GM18507 (cell line): ENCODE measurements around the gene CFAP210.
"Not testable (repeated sequence)": the region's sequence is repeated elsewhere in the genome, so short reads cannot be mapped to it uniquely, and the experiment has no call there.

Experiments used
- DNase-seq: peaks from one replicate; pipeline ENCODE4 v3.0.0; 2011; ENCODE audit warnings: low read depth; ENCODE audit not compliant: insufficient read length; ENCODE audit errors: extremely low spot score
- FAIRE-seq: peaks from 2 replicates; lab custom pipeline; 2011; peaks lifted over from hg19 to GRCh38; lab: Jason Lieb, UNC

CFAP210 gene

DNA sequence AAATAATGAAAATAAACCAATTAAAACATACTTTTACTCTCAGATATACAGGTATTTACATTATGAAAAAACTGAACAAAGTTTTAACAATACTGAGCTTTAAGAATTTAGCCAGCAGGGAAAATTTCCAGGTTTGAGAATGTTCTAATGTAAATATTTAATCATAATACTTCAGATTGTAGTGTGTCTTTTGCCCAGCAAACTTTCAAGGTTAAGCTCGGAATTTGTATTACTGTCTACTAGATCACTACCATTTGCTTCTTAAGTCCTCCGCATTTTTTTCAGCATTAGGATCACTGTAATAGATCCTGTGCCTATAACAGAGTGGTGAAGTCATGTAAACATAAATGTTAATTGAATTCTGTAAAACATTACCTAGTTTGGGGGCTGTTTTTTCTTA lies 52.7 kb downstream of the CFAP210 start:
- FAIRE-seq: no peak
- no peak for DNase-seq

DNA sequence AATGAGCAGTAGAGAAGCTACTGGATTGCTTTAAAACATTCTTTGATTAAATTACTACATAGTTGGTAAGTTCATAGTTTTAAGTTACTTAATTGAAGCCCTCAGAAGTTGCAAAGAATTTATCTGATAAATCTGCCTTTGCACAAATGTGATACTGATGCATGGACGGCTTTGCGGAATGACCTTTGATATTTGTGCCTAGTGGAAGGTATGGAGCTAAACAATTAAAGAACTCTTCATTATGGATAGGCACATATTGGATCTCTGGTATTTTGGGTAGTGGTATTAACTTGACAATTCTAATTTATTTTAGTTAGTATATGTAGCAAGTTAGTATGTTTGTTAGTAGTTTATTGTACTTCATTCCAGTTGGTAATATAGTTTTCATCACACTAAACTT lies 54.1 kb downstream of the CFAP210 start:
- FAIRE-seq (no peak), DNase-seq (no peak)

DNA sequence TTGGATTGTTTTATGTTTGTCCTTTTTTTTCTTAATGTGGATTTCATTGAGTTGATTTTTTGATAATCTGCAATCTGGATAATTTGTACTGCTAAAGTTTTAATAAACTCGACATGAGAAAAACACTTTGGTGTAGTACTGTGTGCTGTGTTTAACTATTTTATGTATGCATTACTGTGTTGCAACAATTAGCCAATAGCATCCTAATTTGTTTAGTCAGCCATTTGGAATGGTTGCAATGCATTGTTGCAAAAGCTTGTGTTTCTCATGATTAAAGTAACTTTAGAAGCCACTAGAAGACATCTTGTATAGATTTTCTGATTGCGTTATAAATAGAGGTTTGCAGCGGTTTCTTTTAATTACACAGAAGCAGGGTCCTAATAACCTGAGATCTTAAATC lies 56.6 kb downstream of the CFAP210 start:
- DNase-seq: no peak
- FAIRE-seq: no peak

DNA sequence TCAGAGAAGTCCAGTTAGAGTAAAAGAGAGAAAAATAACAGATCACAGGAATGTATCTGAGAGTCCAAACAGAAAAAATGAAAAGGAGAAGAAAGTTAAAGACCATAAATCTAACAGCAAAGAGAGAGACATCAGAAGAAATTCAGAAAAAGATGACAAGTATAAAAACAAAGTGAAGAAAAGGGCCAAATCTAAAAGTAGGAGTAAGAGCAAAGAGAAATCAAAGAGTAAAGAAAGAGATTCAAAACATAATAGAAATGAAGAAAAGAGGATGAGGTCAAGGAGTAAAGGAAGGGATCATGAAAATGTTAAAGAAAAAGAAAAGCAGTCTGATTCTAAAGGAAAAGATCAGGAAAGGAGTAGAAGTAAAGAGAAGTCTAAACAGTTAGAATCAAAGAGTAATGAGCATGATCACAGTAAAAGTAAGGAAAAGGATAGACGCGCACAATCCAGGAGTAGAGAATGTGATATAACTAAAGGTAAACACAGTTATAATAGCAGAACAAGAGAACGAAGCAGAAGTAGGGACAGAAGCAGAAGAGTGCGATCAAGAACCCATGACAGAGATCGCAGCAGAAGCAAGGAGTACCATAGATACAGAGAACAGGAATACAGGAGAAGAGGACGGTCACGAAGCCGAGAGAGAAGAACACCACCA lies 57.6 kb downstream of the CFAP210 start:
- DNase-seq (no peak), FAIRE-seq (no peak)

DNA sequence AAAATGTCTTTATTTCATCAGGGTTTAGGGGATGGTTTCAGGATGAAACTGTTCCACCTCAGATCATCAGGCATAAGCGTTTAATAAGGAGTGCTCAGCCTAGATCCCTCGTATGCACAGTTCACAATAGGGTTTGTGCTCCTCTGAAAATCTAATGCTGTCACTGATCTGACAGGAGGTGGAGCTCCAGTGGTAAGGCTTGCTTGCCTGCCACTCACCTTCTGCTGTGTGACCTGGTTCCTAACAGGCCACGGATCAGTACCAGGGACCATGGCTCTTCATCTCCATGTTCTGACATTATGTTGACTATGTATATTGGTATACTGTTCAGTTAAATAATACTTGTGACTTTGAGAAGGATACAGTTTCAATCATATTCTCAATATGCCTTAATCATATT lies 68.4 kb downstream of the CFAP210 start:
- DNase-seq (no peak), FAIRE-seq (no peak)

DNA sequence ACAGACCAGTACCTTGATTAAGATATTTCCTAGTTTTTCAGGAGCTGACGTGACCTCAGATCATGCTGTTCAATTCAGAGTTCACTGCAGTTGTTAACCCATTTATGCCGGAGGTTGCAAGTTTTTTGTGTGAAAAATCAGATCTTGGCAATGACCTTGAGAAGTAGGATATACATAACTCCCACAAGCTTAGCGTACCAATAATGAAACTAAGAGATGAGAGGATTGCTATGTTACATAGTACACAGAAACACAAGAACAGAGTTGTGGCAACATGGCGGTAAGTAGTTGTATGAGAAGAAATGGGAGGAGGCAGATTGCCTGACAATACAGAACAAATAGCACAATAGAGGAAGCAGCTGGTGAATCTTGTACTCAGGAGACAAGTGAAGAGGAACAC lies 71.0 kb downstream of the CFAP210 start:
- DNase-seq (no peak), FAIRE-seq (no peak)

DNA sequence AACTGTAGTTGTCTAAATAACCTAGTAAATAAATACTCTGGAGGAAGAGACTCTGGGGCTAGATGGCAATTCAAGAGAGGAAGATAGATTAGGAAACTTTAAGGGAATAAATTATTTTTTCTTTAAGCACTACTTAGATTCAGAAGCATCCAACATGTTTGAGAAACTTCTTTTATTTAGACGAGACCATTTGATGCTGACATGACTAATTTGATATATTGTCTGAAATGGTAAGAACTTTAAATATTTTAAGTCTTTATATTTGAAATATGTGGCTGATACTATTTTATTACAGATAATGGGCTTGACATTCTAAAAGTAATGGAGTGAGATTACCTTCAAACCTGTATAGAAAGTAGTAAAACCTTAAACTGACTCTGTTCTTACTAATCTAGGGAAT lies 73.7 kb downstream of the CFAP210 start:
- DNase-seq (no peak), FAIRE-seq (no peak)

DNA sequence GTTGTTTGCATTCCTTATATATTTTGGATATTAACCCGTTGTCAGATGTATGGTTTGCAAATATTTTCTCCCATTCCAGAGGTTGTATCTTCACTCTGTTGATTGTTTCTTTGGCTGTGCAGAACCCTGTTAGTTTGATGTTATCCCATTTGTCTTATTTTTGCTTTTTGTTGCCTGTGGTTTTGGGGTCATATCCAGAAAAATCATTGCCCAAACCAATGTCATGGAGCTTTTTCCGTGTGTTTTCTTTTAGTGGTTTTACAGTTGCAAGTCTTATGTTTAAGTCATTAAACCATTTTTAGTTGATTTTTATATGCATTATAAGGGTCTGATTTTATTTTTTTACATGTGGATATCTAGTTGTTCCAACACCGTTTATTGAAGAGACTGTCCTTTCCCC lies 74.3 kb downstream of the CFAP210 start:
- DNase-seq (no peak), FAIRE-seq (no peak)

DNA sequence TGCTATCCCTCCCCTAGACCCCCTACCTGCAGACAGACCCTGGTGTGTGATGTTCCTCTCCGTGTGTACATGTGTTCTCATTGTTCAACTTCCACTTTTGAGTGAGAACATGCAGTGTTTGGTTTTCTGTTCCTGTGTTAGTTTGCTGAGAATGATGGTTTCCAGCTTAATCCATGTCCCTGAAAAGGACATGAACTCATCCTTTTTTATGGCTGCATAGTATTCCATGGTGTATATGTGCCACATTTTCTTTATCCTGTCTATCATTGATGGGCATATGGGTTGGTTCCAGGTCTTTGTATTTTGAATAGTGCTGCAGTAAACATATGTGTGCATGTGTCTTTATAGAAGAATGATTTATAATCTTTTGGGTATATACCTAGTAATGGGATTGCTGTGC lies 78.2 kb downstream of the CFAP210 start:
- not testable (repeated sequence) for FAIRE-seq, DNase-seq

DNA sequence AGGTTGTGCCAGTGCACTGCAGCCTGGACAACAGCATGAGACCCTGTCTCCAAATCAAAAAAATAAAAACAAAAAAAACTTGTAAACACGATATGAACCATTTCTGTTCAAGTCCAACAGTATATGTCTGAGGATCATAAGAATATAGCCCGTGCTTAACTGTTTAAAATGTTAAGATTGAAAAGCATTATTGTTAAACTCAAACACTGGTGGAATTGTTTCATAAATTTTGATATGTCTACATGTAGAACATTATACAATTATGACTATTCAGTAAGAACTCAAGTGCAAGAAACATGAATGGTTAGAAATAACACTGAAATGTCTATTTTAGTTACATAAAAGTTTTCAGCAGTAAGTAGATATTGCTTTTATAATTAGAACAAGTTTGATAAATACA lies 80.3 kb downstream of the CFAP210 start:
- FAIRE-seq: no peak
- DNase-seq: no peak

DNA sequence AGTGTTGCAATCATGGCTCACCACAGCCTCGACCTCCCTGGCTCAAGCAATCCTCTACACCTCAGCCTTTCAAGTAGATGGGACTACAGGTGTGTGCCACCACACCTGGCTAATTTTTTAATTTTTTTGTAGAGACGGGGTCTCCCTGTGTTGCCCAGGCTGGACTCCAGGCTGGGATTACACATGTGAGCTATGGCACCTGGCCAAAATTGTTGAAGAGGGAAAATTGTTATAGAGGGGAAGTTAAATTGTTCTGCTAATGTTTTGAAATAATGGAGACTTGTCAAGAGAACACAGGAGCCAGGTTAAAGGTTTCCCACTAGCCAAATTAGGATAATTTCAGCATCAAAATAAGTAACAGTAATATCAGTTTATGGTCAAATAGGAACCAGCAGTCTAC lies 84.9 kb downstream of the CFAP210 start:
- no peak for DNase-seq
- no peak for FAIRE-seq

GRCh38 chr2:169599568-169599967 lies 94.6 kb downstream of the CFAP210 start:
- FAIRE-seq: no peak
- no peak for DNase-seq

GRCh38 chr2:169598982-169599381 lies 95.2 kb downstream of the CFAP210 start:
- DNase-seq (no peak), FAIRE-seq (no peak)

DNA sequence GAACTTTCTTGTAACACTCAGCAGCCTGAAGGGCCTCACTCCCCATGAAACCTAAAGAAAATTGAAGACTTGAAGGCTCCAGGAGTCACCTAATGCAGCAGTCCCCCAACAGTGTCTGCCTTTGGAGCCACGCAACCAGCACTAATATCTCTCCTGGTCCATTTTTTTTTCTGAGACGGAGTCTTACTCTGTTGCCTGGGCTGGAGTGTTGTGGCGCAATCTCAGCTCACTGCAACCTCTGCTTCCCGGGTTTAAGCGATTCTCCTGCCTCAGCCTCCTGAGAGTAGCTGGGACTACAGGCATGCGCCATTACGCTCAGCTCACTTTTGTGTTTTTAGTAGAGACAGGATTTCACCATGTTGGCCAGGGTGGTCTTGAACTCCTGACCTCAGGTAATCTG lies 97.7 kb downstream of the CFAP210 start:
- not testable (repeated sequence) for FAIRE-seq, DNase-seq
